ENCODE measurements around the gene LYVE1.

- TF ChIP-seq POLR2A (IDR thresholded peaks at IDR 0.05) (no peak), CTCF (IDR thresholded peaks at IDR 0.05) (no peak), EP300 (IDR thresholded peaks at IDR 0.05) (peak in 1 of 2 donors; percentile 29)
Measured at GRCh38 chr11:10601837-10602236, 33.4 kb upstream of the LYVE1 start.
